Panc1 (cell line): Measurements from ENCODE around the gene DENND1B. TPM values are rescaled to one million over a fixed set of nuclear protein-coding genes. Genes with fewer than 3 reads are reported as not detected.

Source experiments
- ATAC-seq: fragments of 200-7000 bp; cut with Tn5 transposase; 2 replicates; pipeline ENCODE4 v1.9.1; 2020; ENCODE audit warnings: mild to moderate bottlenecking, moderate library complexity
- BruUV-seq: library from RNA; stranded (reverse); fragments of 400-500 nt; replicated peaks from 2 replicates; lab custom pipeline; 2021; lab: Mats Ljungman, UMichigan
- CTCF ChIA-PET: fragments of 300-600 bp; sonication (Branson Sonifier 250); formaldehyde crosslinking; loops from one replicate; lab custom pipeline; 2022; ENCODE audit warnings: antibody characterized with exemption; lab: Charles Lee
- POLR2A ChIA-PET: fragments of 300-600 bp; sonication (Branson Sonifier 250); formaldehyde crosslinking; loops from one replicate; lab custom pipeline; 2022; ENCODE audit warnings: antibody characterized with exemption; lab: Charles Lee
- DNase-seq: peaks from one replicate; pipeline ENCODE4 v3.0.0-alpha.2; 2010; ENCODE audit warnings: low read depth, low spot score
- H3K27ac ChIP-seq: 2 replicates; pipeline ENCODE4 v1.5.1; 2011; ENCODE audit warnings: mild to moderate bottlenecking, low read length, inconsistent platforms
- H3K27me3 ChIP-seq: fragments of 200-500 bp; sonication (Bioruptor generic); 2 replicates; pipeline ENCODE4 v1.6.0; 2014; ENCODE audit warnings: low read length, inconsistent platforms; ENCODE audit not compliant: control insufficient read depth, insufficient read depth
- H3K36me3 ChIP-seq: fragments of 200-500 bp; sonication (Bioruptor generic); 2 replicates; pipeline ENCODE4 v1.5.1; 2014; ENCODE audit warnings: inconsistent platforms, mild to moderate bottlenecking, low read length, moderate library complexity; ENCODE audit not compliant: control insufficient read depth, insufficient read depth
- H3K4me1 ChIP-seq: 2 replicates; pipeline ENCODE4 v1.5.1; 2011; ENCODE audit warnings: inconsistent platforms, mild to moderate bottlenecking, low read length, moderate library complexity; ENCODE audit not compliant: control insufficient read depth, insufficient read depth
- H3K4me3 ChIP-seq, 2 experiments: 2 replicates each; pipeline ENCODE4 v1.5.1; 2011 to 2012; ENCODE audit warnings: low read depth in 2 of 2, low read length in 2 of 2, mild to moderate bottlenecking in 2 of 2, inconsistent platforms in 1 of 2, moderate library complexity in 1 of 2
- H3K9me3 ChIP-seq: fragments of 200-500 bp; sonication (Bioruptor generic); 2 replicates; pipeline ENCODE4 v1.5.1; 2014; ENCODE audit warnings: low read depth, mild to moderate bottlenecking, inconsistent platforms, low read length, moderate library complexity; ENCODE audit not compliant: control insufficient read depth, insufficient read depth
- CTCF ChIP-seq: fragments of 450-650 bp; IDR thresholded peaks from 2 replicates; pipeline ENCODE4 v1.5.1; 2017; ENCODE audit warnings: mild to moderate bottlenecking
- POLR2AphosphoS5 ChIP-seq: IDR thresholded peaks from 2 replicates; pipeline ENCODE4 v1.6.1; 2012; ENCODE audit warnings: mild to moderate bottlenecking, low read depth, low read length, moderate library complexity
- SIN3A ChIP-seq: IDR thresholded peaks from 2 replicates; pipeline ENCODE4 v1.6.1; 2012; ENCODE audit warnings: low read depth, mild to moderate bottlenecking, low read length, moderate library complexity, borderline replicate concordance; ENCODE audit not compliant: insufficient read depth
- TCF7L2 ChIP-seq: IDR thresholded peaks from 2 replicates; pipeline ENCODE4 v1.6.1; 2011; ENCODE audit warnings: mild to moderate bottlenecking, low read depth, low read length, inconsistent platforms
- in situ Hi-C: cut with HindIII; loops from 2 replicates; pipeline ENCODE4 v1.10.0; 2016; ENCODE audit warnings: low sequenced_read_pairs, low pct_unique_long_range_greater_than_20kb
- intact Hi-C: fragments of 100-400 bp; cut with micrococcal nuclease; formaldehyde crosslinking; loops from one replicate; pipeline ENCODE4 v1.10.0; 2022; ENCODE audit not compliant: unreplicated experiment
- total RNA-seq: library from RNA; stranded (reverse); gene quantifications from one replicate; pipeline ENCODE4 v1.2.1, GENCODE V29; 2021; ENCODE audit not compliant: unreplicated experiment
- TF ChIP-seq, protein P1 (sequence below), 2 experiments: IDR thresholded peaks; 2 replicates each; pipeline ENCODE4 v1.6.1; 2011 to 2012; ENCODE audit warnings: low read depth in 2 of 2, control low read depth in 1 of 2, low read length in 1 of 2, mild to moderate bottlenecking in 1 of 2, moderate library complexity in 1 of 2; ENCODE audit not compliant: insufficient read depth in 1 of 2

Gene DENND1B
- total RNA-seq, 1 experiment from 2014 or later: 7.7 TPM

DNA sequence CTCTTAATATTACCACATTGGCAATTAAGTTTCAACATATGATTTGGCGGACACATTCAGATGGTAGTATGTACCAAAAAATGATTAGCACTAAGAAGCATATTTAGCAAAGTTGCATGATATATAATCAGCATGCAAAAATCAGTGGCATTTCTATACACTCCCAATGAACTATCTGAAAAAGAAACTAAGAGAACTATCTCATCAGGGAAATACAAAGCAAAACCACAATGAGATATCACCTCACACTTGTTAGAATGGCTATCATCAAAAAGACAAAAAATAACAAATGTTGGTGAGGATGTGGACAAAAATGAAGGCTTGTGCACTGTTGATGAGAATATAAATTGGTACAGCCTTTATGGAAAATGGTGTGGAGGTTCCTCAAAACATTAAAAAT lies 31.4 kb upstream of the DENND1B start:
- intact Hi-C loops (no loop called here), in situ Hi-C loops (no loop called here)
- H3K4me3 ChIP-seq: no peak overlapping the region
- no peaks in the 10 kb centered on the region for H3K4me1 ChIP-seq
- H3K27me3 ChIP-seq: no peaks in the 10 kb centered on the region; the same call in 1 of the 2 replicates
- no peak for TF ChIP-seq TCF7L2
- TF ChIP-seq CTCF: no peak
- TF ChIP-seq POLR2AphosphoS5: no peak
- TF ChIP-seq SIN3A: no peak
- TF ChIP-seq, protein P1, sequence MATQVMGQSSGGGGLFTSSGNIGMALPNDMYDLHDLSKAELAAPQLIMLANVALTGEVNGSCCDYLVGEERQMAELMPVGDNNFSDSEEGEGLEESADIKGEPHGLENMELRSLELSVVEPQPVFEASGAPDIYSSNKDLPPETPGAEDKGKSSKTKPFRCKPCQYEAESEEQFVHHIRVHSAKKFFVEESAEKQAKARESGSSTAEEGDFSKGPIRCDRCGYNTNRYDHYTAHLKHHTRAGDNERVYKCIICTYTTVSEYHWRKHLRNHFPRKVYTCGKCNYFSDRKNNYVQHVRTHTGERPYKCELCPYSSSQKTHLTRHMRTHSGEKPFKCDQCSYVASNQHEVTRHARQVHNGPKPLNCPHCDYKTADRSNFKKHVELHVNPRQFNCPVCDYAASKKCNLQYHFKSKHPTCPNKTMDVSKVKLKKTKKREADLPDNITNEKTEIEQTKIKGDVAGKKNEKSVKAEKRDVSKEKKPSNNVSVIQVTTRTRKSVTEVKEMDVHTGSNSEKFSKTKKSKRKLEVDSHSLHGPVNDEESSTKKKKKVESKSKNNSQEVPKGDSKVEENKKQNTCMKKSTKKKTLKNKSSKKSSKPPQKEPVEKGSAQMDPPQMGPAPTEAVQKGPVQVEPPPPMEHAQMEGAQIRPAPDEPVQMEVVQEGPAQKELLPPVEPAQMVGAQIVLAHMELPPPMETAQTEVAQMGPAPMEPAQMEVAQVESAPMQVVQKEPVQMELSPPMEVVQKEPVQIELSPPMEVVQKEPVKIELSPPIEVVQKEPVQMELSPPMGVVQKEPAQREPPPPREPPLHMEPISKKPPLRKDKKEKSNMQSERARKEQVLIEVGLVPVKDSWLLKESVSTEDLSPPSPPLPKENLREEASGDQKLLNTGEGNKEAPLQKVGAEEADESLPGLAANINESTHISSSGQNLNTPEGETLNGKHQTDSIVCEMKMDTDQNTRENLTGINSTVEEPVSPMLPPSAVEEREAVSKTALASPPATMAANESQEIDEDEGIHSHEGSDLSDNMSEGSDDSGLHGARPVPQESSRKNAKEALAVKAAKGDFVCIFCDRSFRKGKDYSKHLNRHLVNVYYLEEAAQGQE (IDR thresholded peaks at IDR 0.05; ENCODE audit: insufficient read depth in 1 of 2, low read depth in 2 of 2, low read length in 1 of 2): no peak
- ATAC-seq (no peak), DNase-seq (no peak)
- no peaks in the 10 kb centered on the region for H3K9me3 ChIP-seq
- POLR2A ChIA-PET: no interaction called here
- CTCF ChIA-PET: no interaction called here
- H3K36me3 ChIP-seq: no peaks in the 10 kb centered on the region
- no TSS peak for BruUV-seq
- H3K27ac ChIP-seq: no peak overlapping the region

DNA sequence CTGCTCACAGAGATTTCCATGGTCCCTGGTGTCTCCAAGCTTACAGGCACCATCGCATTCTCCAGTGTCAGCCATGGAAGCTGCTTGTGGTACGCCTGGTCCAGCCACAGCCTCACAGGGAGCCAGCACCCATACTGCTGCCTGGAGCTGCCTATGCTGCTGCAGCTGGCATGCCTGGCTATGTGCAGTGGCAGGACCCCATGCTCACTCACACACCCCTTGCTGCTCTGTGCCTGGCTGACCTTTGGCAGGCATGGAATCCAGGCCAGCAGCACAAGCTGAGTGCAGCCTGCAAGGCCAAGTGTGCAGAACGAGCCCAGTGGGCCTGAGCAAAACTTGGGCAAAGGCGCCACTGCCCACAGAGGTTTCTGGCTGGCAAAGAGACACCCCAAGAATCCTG lies 26.4 kb upstream of the DENND1B start:
- in situ Hi-C loops (no loop called here), intact Hi-C loops (no loop called here)
- ATAC-seq (no peak), DNase-seq (no peak)
- no TSS peak for BruUV-seq
- TF ChIP-seq, protein P1 (IDR thresholded peaks at IDR 0.05; ENCODE audit: insufficient read depth in 1 of 2, low read depth in 2 of 2, low read length in 1 of 2): no peak
- TF ChIP-seq SIN3A: no peak
- no peak for TF ChIP-seq TCF7L2
- TF ChIP-seq CTCF: no peak
- TF ChIP-seq POLR2AphosphoS5: no peak
- H3K4me3 ChIP-seq: no peak overlapping the region
- CTCF ChIA-PET: no interaction called here
- no peaks in the 10 kb centered on the region for H3K27me3 ChIP-seq
- H3K9me3 ChIP-seq: no peaks in the 10 kb centered on the region
- no peaks in the 10 kb centered on the region for H3K4me1 ChIP-seq
- H3K27ac ChIP-seq: no peak overlapping the region
- no peaks in the 10 kb centered on the region for H3K36me3 ChIP-seq
- POLR2A ChIA-PET: no interaction called here
